Panc1 (cell line): Measurements from ENCODE around the gene PRR29.

Experiments
- POLR2AphosphoS5 ChIP-seq: IDR thresholded peaks from 2 replicates; pipeline ENCODE4 v1.6.1; 2012; ENCODE audit warnings: mild to moderate bottlenecking, low read depth, low read length, moderate library complexity
- SIN3A ChIP-seq: IDR thresholded peaks from 2 replicates; pipeline ENCODE4 v1.6.1; 2012; ENCODE audit warnings: low read depth, mild to moderate bottlenecking, low read length, moderate library complexity, borderline replicate concordance; ENCODE audit not compliant: insufficient read depth
- TCF7L2 ChIP-seq: IDR thresholded peaks from 2 replicates; pipeline ENCODE4 v1.6.1; 2011; ENCODE audit warnings: mild to moderate bottlenecking, low read depth, low read length, inconsistent platforms
- TF ChIP-seq, protein P1 (sequence below): fragments of 450-650 bp; IDR thresholded peaks from 2 replicates; pipeline ENCODE4 v1.5.1; 2017; ENCODE audit warnings: mild to moderate bottlenecking
- TF ChIP-seq, protein P2 (sequence below), 2 experiments: IDR thresholded peaks; 2 replicates each; pipeline ENCODE4 v1.6.1; 2011 to 2012; ENCODE audit warnings: low read depth in 2 of 2, control low read depth in 1 of 2, low read length in 1 of 2, mild to moderate bottlenecking in 1 of 2, moderate library complexity in 1 of 2; ENCODE audit not compliant: insufficient read depth in 1 of 2

DNA sequence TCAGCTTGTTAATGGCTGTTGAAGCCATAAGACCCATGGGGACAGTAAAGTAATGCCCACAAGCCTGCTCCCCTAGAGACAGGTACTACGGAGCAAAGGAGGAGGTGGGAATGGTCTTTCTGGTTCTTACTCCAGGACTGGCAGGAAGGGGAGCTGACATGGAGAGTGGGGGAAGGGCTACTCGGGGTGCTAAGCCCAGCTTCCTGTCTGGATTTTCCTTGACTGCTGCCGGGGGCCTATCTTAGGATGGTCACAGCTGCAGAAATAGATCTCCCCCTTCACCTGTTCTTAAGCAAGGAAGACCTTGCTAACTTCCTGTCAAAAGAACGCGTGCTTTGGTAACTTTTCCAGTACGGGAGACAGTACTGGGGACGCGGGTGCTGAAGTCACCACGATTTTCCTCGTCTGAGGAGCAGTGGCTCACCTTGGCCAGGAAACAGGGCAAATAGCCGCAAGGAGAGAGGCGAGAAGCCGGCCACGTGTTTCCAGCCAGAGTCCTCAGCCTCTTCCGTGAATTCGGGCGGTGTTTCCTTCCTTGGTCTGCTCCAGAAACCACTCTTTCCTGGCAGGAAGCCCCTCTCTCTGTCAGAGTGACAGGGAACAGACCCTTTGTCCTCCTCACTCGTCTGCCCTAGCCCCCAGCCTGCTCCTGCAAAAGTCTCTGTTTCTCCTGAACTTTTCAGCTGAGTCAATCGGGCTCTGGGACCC is 656 bp upstream of the PRR29 start:
- no peak for TF ChIP-seq POLR2AphosphoS5
- TF ChIP-seq, protein P1, sequence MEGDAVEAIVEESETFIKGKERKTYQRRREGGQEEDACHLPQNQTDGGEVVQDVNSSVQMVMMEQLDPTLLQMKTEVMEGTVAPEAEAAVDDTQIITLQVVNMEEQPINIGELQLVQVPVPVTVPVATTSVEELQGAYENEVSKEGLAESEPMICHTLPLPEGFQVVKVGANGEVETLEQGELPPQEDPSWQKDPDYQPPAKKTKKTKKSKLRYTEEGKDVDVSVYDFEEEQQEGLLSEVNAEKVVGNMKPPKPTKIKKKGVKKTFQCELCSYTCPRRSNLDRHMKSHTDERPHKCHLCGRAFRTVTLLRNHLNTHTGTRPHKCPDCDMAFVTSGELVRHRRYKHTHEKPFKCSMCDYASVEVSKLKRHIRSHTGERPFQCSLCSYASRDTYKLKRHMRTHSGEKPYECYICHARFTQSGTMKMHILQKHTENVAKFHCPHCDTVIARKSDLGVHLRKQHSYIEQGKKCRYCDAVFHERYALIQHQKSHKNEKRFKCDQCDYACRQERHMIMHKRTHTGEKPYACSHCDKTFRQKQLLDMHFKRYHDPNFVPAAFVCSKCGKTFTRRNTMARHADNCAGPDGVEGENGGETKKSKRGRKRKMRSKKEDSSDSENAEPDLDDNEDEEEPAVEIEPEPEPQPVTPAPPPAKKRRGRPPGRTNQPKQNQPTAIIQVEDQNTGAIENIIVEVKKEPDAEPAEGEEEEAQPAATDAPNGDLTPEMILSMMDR, result no peak
- TF ChIP-seq, protein P2, sequence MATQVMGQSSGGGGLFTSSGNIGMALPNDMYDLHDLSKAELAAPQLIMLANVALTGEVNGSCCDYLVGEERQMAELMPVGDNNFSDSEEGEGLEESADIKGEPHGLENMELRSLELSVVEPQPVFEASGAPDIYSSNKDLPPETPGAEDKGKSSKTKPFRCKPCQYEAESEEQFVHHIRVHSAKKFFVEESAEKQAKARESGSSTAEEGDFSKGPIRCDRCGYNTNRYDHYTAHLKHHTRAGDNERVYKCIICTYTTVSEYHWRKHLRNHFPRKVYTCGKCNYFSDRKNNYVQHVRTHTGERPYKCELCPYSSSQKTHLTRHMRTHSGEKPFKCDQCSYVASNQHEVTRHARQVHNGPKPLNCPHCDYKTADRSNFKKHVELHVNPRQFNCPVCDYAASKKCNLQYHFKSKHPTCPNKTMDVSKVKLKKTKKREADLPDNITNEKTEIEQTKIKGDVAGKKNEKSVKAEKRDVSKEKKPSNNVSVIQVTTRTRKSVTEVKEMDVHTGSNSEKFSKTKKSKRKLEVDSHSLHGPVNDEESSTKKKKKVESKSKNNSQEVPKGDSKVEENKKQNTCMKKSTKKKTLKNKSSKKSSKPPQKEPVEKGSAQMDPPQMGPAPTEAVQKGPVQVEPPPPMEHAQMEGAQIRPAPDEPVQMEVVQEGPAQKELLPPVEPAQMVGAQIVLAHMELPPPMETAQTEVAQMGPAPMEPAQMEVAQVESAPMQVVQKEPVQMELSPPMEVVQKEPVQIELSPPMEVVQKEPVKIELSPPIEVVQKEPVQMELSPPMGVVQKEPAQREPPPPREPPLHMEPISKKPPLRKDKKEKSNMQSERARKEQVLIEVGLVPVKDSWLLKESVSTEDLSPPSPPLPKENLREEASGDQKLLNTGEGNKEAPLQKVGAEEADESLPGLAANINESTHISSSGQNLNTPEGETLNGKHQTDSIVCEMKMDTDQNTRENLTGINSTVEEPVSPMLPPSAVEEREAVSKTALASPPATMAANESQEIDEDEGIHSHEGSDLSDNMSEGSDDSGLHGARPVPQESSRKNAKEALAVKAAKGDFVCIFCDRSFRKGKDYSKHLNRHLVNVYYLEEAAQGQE (IDR thresholded peaks at IDR 0.05; ENCODE audit: insufficient read depth in 1 of 2, low read depth in 2 of 2, low read length in 1 of 2), result no peak
- TF ChIP-seq SIN3A, result no peak
- TF ChIP-seq TCF7L2, result no peak
